Body of pancreas (tissue), 4 donors: ENCODE data around the gene SBNO2.

ENCODE experiments used
- CTCF ChIP-seq, 7 experiments: fragments of 450-650 bp in 4 of 7; fragments of 200-600 bp in 3 of 7; sonication (generic) in 3 of 7; IDR thresholded peaks; one replicate each; pipeline ENCODE4 v1.5.1; 2016 to 2019; ENCODE audit warnings: antibody characterized with exemption in 7 of 7
- POLR2A ChIP-seq, 3 donors: fragments of 450-650 bp; IDR thresholded peaks; one replicate each; pipeline ENCODE4 v1.6.1; 2016; ENCODE audit warnings: antibody characterized with exemption in 3 of 3, mild to moderate bottlenecking in 2 of 3

GRCh38 chr19:1070576-1070930 lies 103.5 kb downstream of the SBNO2 start:
- TF ChIP-seq CTCF (IDR thresholded peaks at IDR 0.05) (no peak), POLR2A (IDR thresholded peaks at IDR 0.05) (no peak)
